HepG2 (cell line): ENCODE data around the gene C3orf70.

Experiments
- CHD2 ChIP-seq: IDR thresholded peaks from 2 replicates; pipeline ENCODE4 v1.6.1; 2011; ENCODE audit warnings: low read depth, low read length, improper control_type of control experiment
- CREB1 ChIP-seq, 2 experiments: fragments of 450-650 bp in 1 of 2; IDR thresholded peaks; 2 replicates each; pipeline ENCODE4 v1.6.1; 2016 to 2017; ENCODE audit warnings: control low read depth in 1 of 2, mild to moderate bottlenecking in 1 of 2, missing compliant biosample characterization in 1 of 2, missing genetic modification characterization in 1 of 2
- DR1 ChIP-seq: sonication (generic); formaldehyde crosslinking; IDR thresholded peaks from 2 replicates; pipeline ENCODE4 v1.8.0; 2021; ENCODE audit warnings: mild to moderate bottlenecking, missing genetic modification reagents, inconsistent platforms
- GABPA ChIP-seq, 2 experiments: IDR thresholded peaks; 2 replicates each; pipeline ENCODE4 v1.6.1; 2011 to 2016; ENCODE audit warnings: low read depth in 2 of 2, low read length in 1 of 2, missing biosample characterization in 1 of 2, missing genetic modification characterization in 1 of 2
- POLR2G ChIP-seq: fragments of 200-400 bp; formaldehyde crosslinking; IDR thresholded peaks from 2 replicates; pipeline ENCODE4 v1.6.1; 2018; ENCODE audit warnings: mild to moderate bottlenecking, low read depth, low read length, moderate library complexity
- ZNF232 ChIP-seq: sonication (generic); formaldehyde crosslinking; IDR thresholded peaks from 2 replicates; pipeline ENCODE4 v1.4.0; 2020; ENCODE audit warnings: missing genetic modification reagents, borderline replicate concordance
- ZNF24 ChIP-seq: fragments of 450-650 bp; IDR thresholded peaks from 2 replicates; pipeline ENCODE4 v1.6.1; 2017; ENCODE audit warnings: antibody characterized with exemption, mild to moderate bottlenecking
- ZNF607 ChIP-seq: sonication (generic); formaldehyde crosslinking; IDR thresholded peaks from 2 replicates; pipeline ENCODE4 v1.5.1; 2020; ENCODE audit warnings: missing genetic modification reagents, mild to moderate bottlenecking, borderline replicate concordance
- ZNF841 ChIP-seq: sonication (generic); formaldehyde crosslinking; IDR thresholded peaks from 2 replicates; pipeline ENCODE4 v1.8.1; 2023; ENCODE audit warnings: missing genetic modification reagents, borderline replicate concordance
- TF ChIP-seq, protein P1 (sequence below): sonication (generic); formaldehyde crosslinking; IDR thresholded peaks from 2 replicates; pipeline ENCODE4 v1.5.0; 2020; ENCODE audit warnings: mild to moderate bottlenecking, missing genetic modification reagents, moderate library complexity
- TF ChIP-seq, protein P2 (sequence below): sonication (generic); formaldehyde crosslinking; IDR thresholded peaks from 2 replicates; pipeline ENCODE4 v1.9.0; 2022; ENCODE audit warnings: missing genetic modification reagents, mild to moderate bottlenecking, borderline replicate concordance
- TF ChIP-seq, protein P3 (sequence below): sonication (generic); formaldehyde crosslinking; IDR thresholded peaks from 2 replicates; pipeline ENCODE4 v1.5.0; 2020; ENCODE audit warnings: missing genetic modification reagents
- TF ChIP-seq, protein P4 (sequence below): sonication (generic); formaldehyde crosslinking; IDR thresholded peaks from 2 replicates; pipeline ENCODE4 v1.4.0; 2020; ENCODE audit warnings: missing genetic modification reagents

DNA sequence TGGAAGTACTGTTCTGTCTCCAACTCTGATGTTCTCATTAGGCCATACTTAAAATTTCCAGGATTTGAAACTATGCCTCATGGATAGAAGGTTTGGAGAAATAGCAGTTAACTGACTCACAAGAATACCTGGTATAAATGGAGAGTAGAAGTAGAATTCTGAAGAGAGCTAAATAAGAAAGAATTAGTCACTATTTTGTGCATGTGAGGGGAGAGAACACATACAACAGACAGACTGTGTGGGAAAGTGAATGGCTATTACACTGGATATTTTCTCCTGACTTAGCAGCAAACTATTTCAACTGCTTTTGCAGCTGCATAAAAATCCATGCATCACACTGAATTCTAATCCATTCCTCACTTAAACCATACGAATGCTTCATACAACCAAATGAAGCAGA lies 71.3 kb downstream of the C3orf70 start:
- TF ChIP-seq ZNF841 (CRISPR knock-in tag) (no peak), CREB1 (IDR thresholded peaks at IDR 0.05) (no peak), CREB1 (CRISPR knock-in tag; IDR thresholded peaks at IDR 0.05) (no peak), GABPA (IDR thresholded peaks at IDR 0.05; ENCODE audit: low read depth, low read length) (no peak), GABPA (CRISPR knock-in tag; IDR thresholded peaks at IDR 0.05; ENCODE audit: low read depth) (no peak), DR1 (CRISPR knock-in tag) (no peak), ZNF24 (no peak), ZNF607 (CRISPR knock-in tag) (no peak), CHD2 (no peak), POLR2G (no peak), ZNF232 (no peak)
- TF ChIP-seq, protein P1, sequence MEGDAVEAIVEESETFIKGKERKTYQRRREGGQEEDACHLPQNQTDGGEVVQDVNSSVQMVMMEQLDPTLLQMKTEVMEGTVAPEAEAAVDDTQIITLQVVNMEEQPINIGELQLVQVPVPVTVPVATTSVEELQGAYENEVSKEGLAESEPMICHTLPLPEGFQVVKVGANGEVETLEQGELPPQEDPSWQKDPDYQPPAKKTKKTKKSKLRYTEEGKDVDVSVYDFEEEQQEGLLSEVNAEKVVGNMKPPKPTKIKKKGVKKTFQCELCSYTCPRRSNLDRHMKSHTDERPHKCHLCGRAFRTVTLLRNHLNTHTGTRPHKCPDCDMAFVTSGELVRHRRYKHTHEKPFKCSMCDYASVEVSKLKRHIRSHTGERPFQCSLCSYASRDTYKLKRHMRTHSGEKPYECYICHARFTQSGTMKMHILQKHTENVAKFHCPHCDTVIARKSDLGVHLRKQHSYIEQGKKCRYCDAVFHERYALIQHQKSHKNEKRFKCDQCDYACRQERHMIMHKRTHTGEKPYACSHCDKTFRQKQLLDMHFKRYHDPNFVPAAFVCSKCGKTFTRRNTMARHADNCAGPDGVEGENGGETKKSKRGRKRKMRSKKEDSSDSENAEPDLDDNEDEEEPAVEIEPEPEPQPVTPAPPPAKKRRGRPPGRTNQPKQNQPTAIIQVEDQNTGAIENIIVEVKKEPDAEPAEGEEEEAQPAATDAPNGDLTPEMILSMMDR (CRISPR knock-in tag), result no peak
- TF ChIP-seq, protein P2, sequence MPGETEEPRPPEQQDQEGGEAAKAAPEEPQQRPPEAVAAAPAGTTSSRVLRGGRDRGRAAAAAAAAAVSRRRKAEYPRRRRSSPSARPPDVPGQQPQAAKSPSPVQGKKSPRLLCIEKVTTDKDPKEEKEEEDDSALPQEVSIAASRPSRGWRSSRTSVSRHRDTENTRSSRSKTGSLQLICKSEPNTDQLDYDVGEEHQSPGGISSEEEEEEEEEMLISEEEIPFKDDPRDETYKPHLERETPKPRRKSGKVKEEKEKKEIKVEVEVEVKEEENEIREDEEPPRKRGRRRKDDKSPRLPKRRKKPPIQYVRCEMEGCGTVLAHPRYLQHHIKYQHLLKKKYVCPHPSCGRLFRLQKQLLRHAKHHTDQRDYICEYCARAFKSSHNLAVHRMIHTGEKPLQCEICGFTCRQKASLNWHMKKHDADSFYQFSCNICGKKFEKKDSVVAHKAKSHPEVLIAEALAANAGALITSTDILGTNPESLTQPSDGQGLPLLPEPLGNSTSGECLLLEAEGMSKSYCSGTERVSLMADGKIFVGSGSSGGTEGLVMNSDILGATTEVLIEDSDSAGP, result no peak
- TF ChIP-seq, protein P3, sequence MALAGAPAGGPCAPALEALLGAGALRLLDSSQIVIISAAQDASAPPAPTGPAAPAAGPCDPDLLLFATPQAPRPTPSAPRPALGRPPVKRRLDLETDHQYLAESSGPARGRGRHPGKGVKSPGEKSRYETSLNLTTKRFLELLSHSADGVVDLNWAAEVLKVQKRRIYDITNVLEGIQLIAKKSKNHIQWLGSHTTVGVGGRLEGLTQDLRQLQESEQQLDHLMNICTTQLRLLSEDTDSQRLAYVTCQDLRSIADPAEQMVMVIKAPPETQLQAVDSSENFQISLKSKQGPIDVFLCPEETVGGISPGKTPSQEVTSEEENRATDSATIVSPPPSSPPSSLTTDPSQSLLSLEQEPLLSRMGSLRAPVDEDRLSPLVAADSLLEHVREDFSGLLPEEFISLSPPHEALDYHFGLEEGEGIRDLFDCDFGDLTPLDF (CRISPR knock-in tag), result no peak
- TF ChIP-seq, protein P4, sequence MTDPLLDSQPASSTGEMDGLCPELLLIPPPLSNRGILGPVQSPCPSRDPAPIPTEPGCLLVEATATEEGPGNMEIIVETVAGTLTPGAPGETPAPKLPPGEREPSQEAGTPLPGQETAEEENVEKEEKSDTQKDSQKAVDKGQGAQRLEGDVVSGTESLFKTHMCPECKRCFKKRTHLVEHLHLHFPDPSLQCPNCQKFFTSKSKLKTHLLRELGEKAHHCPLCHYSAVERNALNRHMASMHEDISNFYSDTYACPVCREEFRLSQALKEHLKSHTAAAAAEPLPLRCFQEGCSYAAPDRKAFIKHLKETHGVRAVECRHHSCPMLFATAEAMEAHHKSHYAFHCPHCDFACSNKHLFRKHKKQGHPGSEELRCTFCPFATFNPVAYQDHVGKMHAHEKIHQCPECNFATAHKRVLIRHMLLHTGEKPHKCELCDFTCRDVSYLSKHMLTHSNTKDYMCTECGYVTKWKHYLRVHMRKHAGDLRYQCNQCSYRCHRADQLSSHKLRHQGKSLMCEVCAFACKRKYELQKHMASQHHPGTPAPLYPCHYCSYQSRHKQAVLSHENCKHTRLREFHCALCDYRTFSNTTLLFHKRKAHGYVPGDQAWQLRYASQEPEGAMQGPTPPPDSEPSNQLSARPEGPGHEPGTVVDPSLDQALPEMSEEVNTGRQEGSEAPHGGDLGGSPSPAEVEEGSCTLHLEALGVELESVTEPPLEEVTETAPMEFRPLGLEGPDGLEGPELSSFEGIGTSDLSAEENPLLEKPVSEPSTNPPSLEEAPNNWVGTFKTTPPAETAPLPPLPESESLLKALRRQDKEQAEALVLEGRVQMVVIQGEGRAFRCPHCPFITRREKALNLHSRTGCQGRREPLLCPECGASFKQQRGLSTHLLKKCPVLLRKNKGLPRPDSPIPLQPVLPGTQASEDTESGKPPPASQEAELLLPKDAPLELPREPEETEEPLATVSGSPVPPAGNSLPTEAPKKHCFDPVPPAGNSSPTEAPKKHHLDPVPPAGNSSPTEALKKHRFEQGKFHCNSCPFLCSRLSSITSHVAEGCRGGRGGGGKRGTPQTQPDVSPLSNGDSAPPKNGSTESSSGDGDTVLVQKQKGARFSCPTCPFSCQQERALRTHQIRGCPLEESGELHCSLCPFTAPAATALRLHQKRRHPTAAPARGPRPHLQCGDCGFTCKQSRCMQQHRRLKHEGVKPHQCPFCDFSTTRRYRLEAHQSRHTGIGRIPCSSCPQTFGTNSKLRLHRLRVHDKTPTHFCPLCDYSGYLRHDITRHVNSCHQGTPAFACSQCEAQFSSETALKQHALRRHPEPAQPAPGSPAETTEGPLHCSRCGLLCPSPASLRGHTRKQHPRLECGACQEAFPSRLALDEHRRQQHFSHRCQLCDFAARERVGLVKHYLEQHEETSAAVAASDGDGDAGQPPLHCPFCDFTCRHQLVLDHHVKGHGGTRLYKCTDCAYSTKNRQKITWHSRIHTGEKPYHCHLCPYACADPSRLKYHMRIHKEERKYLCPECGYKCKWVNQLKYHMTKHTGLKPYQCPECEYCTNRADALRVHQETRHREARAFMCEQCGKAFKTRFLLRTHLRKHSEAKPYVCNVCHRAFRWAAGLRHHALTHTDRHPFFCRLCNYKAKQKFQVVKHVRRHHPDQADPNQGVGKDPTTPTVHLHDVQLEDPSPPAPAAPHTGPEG (CRISPR knock-in tag), result no peak
